Activated T-cell treated with anti-CD3 and anti-CD28 coated beads, Interleukin-2, amount 50 U/mL, for 1 hour (primary cell): ENCODE measurements around the gene SMARCD1.
A peak's percentile ranks its signal among the peaks of the same experiment; 100 is the strongest.

Experiments
- DNase-seq: peaks from one replicate; pipeline ENCODE4 v3.0.0-alpha.2; 2020

SMARCD1 gene

GRCh38 chr12:50057000-50057841 is 27.9 kb upstream of the SMARCD1 start, which contains the start of gene ASIC1:
Gene ASIC1 (plus strand): TSS chr12:50057596. CDS start chr12:50058767, 1,171 bp downstream.
- DNase-seq, result peak; percentile 63

GRCh38 chr12:50057896-50058670 is 27.1 kb upstream of the SMARCD1 start:
- peak; percentile 29 for DNase-seq

- peak; percentile 31 for DNase-seq
These were observed 26.3 kb upstream of the SMARCD1 start for GRCh38 chr12:50058743-50059312.

- DNase-seq, result peak; percentile 63
These were observed 25.6 kb upstream of the SMARCD1 start for GRCh38 chr12:50059440-50060119.

GRCh38 chr12:50060120-50060468 is 25.0 kb upstream of the SMARCD1 start:
- DNase-seq, result no peak

- no peak for DNase-seq
These were observed 24.0 kb upstream of the SMARCD1 start for GRCh38 chr12:50061171-50061570.

GRCh38 chr12:50061946-50062686 is 23.0 kb upstream of the SMARCD1 start:
- DNase-seq, result no peak

GRCh38 chr12:50062728-50063460 is 22.2 kb upstream of the SMARCD1 start:
- no peak for DNase-seq

- DNase-seq, result no peak
These were observed 19.3 kb upstream of the SMARCD1 start for GRCh38 chr12:50065726-50066310.

- DNase-seq, result no peak
These were observed 18.7 kb upstream of the SMARCD1 start for GRCh38 chr12:50066402-50066801.

- DNase-seq, result no peak
These were observed 16.1 kb upstream of the SMARCD1 start for GRCh38 chr12:50069069-50069468.

GRCh38 chr12:50069539-50069938 is 15.6 kb upstream of the SMARCD1 start:
- DNase-seq, result no peak

GRCh38 chr12:50070314-50071060 is 14.7 kb upstream of the SMARCD1 start:
- peak; percentile 65 for DNase-seq

- DNase-seq, result no peak
These were observed 12.8 kb upstream of the SMARCD1 start for GRCh38 chr12:50072198-50072907.

GRCh38 chr12:50073206-50073605 is 11.9 kb upstream of the SMARCD1 start:
- no peak for DNase-seq

- DNase-seq, result no peak
These were observed 11.4 kb upstream of the SMARCD1 start for GRCh38 chr12:50073712-50074111.

GRCh38 chr12:50074936-50075807 is 10.0 kb upstream of the SMARCD1 start:
- DNase-seq, result peak; percentile 85

GRCh38 chr12:50075808-50076170 is 9.4 kb upstream of the SMARCD1 start:
- no peak for DNase-seq

GRCh38 chr12:50077099-50077498 is 8.0 kb upstream of the SMARCD1 start:
- DNase-seq, result no peak
